ENCODE data around the gene IFRD1. TPM values are rescaled to one million over a fixed set of nuclear protein-coding genes. Genes with fewer than 3 reads are reported as not detected.

Gene IFRD1
- total RNA-seq, 1 donor from 2014 or later = 51.2 TPM

- intact Hi-C loops (cut with DNase I) = no loop called here
- no peak for DNase-seq (ENCODE audit: low spot score)
Observed at GRCh38 chr7:112481121-112481736, 31.0 kb downstream of the IFRD1 start.

GRCh38 chr7:112481833-112482670, 31.8 kb downstream of the IFRD1 start:
- intact Hi-C loops (cut with DNase I) = no loop called here
- DNase-seq (ENCODE audit: low spot score) = peak; percentile 82

GRCh38 chr7:112484671-112485167, 34.5 kb downstream of the IFRD1 start:
- intact Hi-C loops (cut with DNase I) = loop anchor here (5.0 kb wide), 1 partner anchor 32 kb away; the partner anchor contains the start of gene IFRD1
- DNase-seq (ENCODE audit: low spot score) = no peak

GRCh38 chr7:112485766-112486165, 35.5 kb downstream of the IFRD1 start:
- DNase-seq (ENCODE audit: low spot score) = no peak
- intact Hi-C loops (cut with DNase I) = loop anchor here (5.0 kb wide), 1 partner anchor 33 kb away; the partner anchor contains the start of gene IFRD1

- DNase-seq (ENCODE audit: low spot score) = no peak
- intact Hi-C loops (cut with DNase I) = loop anchor here (5.0 kb wide), 1 partner anchor 35 kb away; the partner anchor contains the start of gene IFRD1
Observed at GRCh38 chr7:112487457-112488263, 37.4 kb downstream of the IFRD1 start.

- DNase-seq (ENCODE audit: low spot score) = no peak
- intact Hi-C loops (cut with DNase I) = loop anchor here (5.0 kb wide), 1 partner anchor 36 kb away; the partner anchor contains the start of gene IFRD1
Observed at GRCh38 chr7:112488264-112488552, 37.9 kb downstream of the IFRD1 start.

GRCh38 chr7:112492186-112492585, 41.9 kb downstream of the IFRD1 start:
- no peak for DNase-seq (ENCODE audit: low spot score)
- intact Hi-C loops (cut with DNase I) = loop anchor here (10.0 kb wide), 3 partner anchors 77 to 747 kb away; partner anchors contain the start of genes DOCK4 and ZNF277

GRCh38 chr7:112494656-112495055, 44.4 kb downstream of the IFRD1 start:
- intact Hi-C loops (cut with DNase I) = loop anchor here (10.0 kb wide), 3 partner anchors 80 to 750 kb away; partner anchors contain the start of genes DOCK4 and ZNF277
- no peak for DNase-seq (ENCODE audit: low spot score)

GRCh38 chr7:112495156-112495788, 45.0 kb downstream of the IFRD1 start:
- intact Hi-C loops (cut with DNase I) = loop anchor here (10.0 kb wide), 3 partner anchors 80 to 750 kb away; partner anchors contain the start of genes DOCK4 and ZNF277
- DNase-seq (ENCODE audit: low spot score) = no peak

- intact Hi-C loops (cut with DNase I) = loop anchor here (10.0 kb wide), 3 partner anchors 81 to 751 kb away; partner anchors contain the start of genes DOCK4 and ZNF277
- no peak for DNase-seq (ENCODE audit: low spot score)
Observed at GRCh38 chr7:112495810-112496462, 45.7 kb downstream of the IFRD1 start.

- intact Hi-C loops (cut with DNase I) = loop anchor here (10.0 kb wide), 3 partner anchors 83 to 753 kb away; partner anchors contain the start of genes DOCK4 and ZNF277
- DNase-seq (ENCODE audit: low spot score) = no peak
Observed at GRCh38 chr7:112497481-112497880, 47.2 kb downstream of the IFRD1 start.

- no peak for DNase-seq (ENCODE audit: low spot score)
- intact Hi-C loops (cut with DNase I) = no loop called here
Observed at GRCh38 chr7:112500619-112501018, 50.4 kb downstream of the IFRD1 start.

GRCh38 chr7:112501801-112502503, 51.7 kb downstream of the IFRD1 start:
- intact Hi-C loops (cut with DNase I) = no loop called here
- DNase-seq (ENCODE audit: low spot score) = no peak

- intact Hi-C loops (cut with DNase I) = no loop called here
- no peak for DNase-seq (ENCODE audit: low spot score)
Observed at GRCh38 chr7:112502700-112503099, 52.4 kb downstream of the IFRD1 start.

GRCh38 chr7:112503361-112503972, 53.2 kb downstream of the IFRD1 start:
- intact Hi-C loops (cut with DNase I) = no loop called here
- DNase-seq (ENCODE audit: low spot score) = no peak

GRCh38 chr7:112504093-112504695, 53.9 kb downstream of the IFRD1 start:
- DNase-seq (ENCODE audit: low spot score) = no peak
- intact Hi-C loops (cut with DNase I) = no loop called here

- no peak for DNase-seq (ENCODE audit: low spot score)
- intact Hi-C loops (cut with DNase I) = no loop called here
Observed at GRCh38 chr7:112505495-112505894, 55.2 kb downstream of the IFRD1 start.

All from cardiac septum (tissue), 1 donor.